ENCODE results near the gene LRCOL1. TPM values are rescaled to one million over a fixed set of nuclear protein-coding genes. Genes with fewer than 3 reads are reported as not detected.

LRCOL1 gene
- total RNA-seq, 1 donor from 2014 or later = not detected

- Histone ChIP-seq H3K4me3 (ENCODE audit: low read depth, low read length) (no peak overlapping the region), H3K27me3 (ENCODE audit: control insufficient read depth, insufficient read depth, low read length) (no peaks in the 10 kb centered on the region), H3K36me3 (ENCODE audit: control insufficient read depth, insufficient read depth, low read length) (peaks cover 26% of the 10 kb centered on the region)
- FAIRE-seq (no peak), DNase-seq (ENCODE audit: low read depth) (peak; percentile 24)
- no peak for TF ChIP-seq CTCF (IDR thresholded peaks at IDR 0.05; ENCODE audit: insufficient read depth, low read length, severe bottlenecking)
These were observed 38.3 kb downstream of the LRCOL1 start for GRCh38 chr12:132572106-132572505.

DNA sequence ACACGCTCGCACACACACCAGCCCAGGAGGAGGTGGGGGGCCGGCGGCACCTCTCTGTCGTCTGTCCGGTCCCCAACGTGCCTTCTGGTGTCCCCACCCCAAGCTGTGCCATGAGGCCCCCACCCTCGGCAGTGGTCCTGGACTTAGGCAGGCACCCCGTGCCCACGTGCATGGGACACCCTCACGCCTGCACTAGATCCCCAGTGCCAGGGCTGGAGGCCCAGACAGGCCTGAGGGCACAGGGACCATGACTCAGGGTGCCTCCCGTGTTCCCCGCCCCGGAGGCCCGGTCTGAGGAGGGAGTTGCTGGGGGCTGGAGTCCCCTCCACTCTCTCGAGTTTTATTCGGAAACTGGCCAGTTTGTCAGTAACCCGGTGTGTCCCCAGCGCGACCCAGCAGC is 38.8 kb downstream of the LRCOL1 start:
- FAIRE-seq = no peak
- peak; percentile 17 for DNase-seq (ENCODE audit: low read depth)
- no peak for TF ChIP-seq CTCF (IDR thresholded peaks at IDR 0.05; ENCODE audit: insufficient read depth, low read length, severe bottlenecking)
- Histone ChIP-seq H3K4me3 (ENCODE audit: low read depth, low read length) (no peak overlapping the region), H3K36me3 (ENCODE audit: control insufficient read depth, insufficient read depth, low read length) (peaks cover 30% of the 10 kb centered on the region), H3K27me3 (ENCODE audit: control insufficient read depth, insufficient read depth, low read length) (no peaks in the 10 kb centered on the region)

DNA sequence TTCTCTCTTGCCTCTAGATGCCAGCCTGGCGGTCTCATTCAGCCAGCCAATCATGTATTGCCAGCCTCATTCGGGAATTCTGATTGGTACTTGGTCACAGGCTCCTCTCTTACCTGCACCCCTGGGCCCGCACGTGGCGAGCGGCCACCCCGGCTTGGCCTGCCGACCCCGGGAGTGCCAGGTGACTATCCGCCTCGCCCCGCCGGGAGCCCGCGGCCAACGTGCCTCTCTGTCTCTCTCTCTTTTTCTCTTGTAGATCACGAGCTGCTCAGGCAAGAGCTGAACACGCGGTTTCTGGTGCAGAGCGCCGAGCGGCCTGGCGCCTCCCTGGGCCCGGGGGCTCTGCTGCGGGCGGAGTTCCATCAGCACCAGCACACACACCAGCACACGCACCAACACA is 39.3 kb downstream of the LRCOL1 start:
- no peaks in the 10 kb centered on the region for H3K27me3 ChIP-seq (ENCODE audit: control insufficient read depth, insufficient read depth, low read length)
- no peak for TF ChIP-seq CTCF (IDR thresholded peaks at IDR 0.05; ENCODE audit: insufficient read depth, low read length, severe bottlenecking)
- H3K36me3 ChIP-seq (ENCODE audit: control insufficient read depth, insufficient read depth, low read length) = peaks cover 31% of the 10 kb centered on the region
- no peak for DNase-seq (ENCODE audit: low read depth)
- no peak overlapping the region for H3K4me3 ChIP-seq (ENCODE audit: low read depth, low read length)
- FAIRE-seq = no peak

- H3K4me3 ChIP-seq (ENCODE audit: low read depth, low read length) = no peak overlapping the region
- no peak for TF ChIP-seq CTCF (IDR thresholded peaks at IDR 0.05; ENCODE audit: insufficient read depth, low read length, severe bottlenecking)
- H3K36me3 ChIP-seq (ENCODE audit: control insufficient read depth, insufficient read depth, low read length) = peaks cover 33% of the 10 kb centered on the region
- no peaks in the 10 kb centered on the region for H3K27me3 ChIP-seq (ENCODE audit: control insufficient read depth, insufficient read depth, low read length)
- DNase-seq (ENCODE audit: low read depth) (no peak), FAIRE-seq (no peak)
These were observed 39.7 kb downstream of the LRCOL1 start for GRCh38 chr12:132570635-132571034.

DNA sequence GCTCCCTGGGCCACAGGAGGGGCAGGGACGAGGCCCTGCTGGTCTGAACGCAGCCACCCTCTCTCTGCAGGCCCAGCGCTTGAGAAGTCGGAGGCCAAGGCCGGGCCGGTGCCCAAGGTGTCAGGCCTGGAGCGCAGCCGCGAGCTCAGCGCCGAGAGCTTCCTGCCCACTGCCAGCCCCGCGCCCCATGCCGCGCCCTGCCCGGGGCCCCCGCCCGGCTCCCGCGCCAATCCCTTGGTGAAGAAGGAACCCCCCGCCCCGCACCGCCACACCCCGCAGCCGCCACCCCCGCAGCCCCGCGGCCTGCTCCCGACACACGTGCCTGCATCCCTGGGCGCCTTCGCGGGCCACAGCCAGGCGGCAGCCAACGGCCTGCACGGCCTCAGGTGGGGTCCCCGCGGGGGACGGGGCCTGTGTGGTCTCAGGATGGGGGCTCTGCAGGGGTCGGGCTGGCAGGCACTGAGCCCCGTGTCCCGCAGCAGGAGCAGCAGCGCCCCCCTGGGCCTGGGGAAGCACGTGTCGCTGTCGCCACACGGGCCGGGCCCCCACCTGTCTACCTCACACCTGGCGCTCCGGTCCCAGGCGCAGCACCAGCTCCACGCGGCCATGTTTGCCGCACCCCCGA is 40.4 kb downstream of the LRCOL1 start:
- H3K36me3 ChIP-seq (ENCODE audit: control insufficient read depth, insufficient read depth, low read length) = peaks cover 34% of the 10 kb centered on the region
- no peak for FAIRE-seq
- DNase-seq (ENCODE audit: low read depth) = no peak
- H3K4me3 ChIP-seq (ENCODE audit: low read depth, low read length) = no peak overlapping the region
- no peaks in the 10 kb centered on the region for H3K27me3 ChIP-seq (ENCODE audit: control insufficient read depth, insufficient read depth, low read length)
- TF ChIP-seq CTCF (IDR thresholded peaks at IDR 0.05; ENCODE audit: insufficient read depth, low read length, severe bottlenecking) = no peak

Measured in bronchial epithelial cell (primary cell).